Esophagus muscularis mucosa (tissue), 4 donors: ENCODE measurements around the gene ITPRID1. TPM values are rescaled to one million over a fixed set of nuclear protein-coding genes. Genes with fewer than 3 reads are reported as not detected.

ENCODE experiments used
- DNase-seq: peaks from one replicate; pipeline ENCODE4 v3.0.0-alpha.2; 2017; ENCODE audit errors: extremely low spot score
- H3K27ac ChIP-seq, 4 donors: fragments of 200-600 bp; sonication (generic); replicated peaks in 1 of 4; 1 replicate in 3 of 4; 2 replicates in 1 of 4; pipeline ENCODE4 v1.5.1; 2016 to 2019; ENCODE audit warnings: mild to moderate bottlenecking in 1 of 4
- H3K27me3 ChIP-seq, 4 donors: fragments of 200-600 bp; sonication (generic); one replicate each; pipeline versions ENCODE4 v1.5.1 to v1.6.0; 2016 to 2019
- H3K36me3 ChIP-seq, 4 donors: fragments of 200-600 bp; sonication (generic); one replicate each; pipeline ENCODE4 v1.5.1; 2016 to 2019
- H3K4me1 ChIP-seq, 4 donors: fragments of 200-600 bp; sonication (generic); one replicate each; pipeline ENCODE4 v1.5.1; 2016 to 2019
- H3K4me3 ChIP-seq, 4 donors: fragments of 200-600 bp; sonication (generic); 1 replicate in 2 of 4; 2 replicates in 2 of 4; pipeline ENCODE4 v1.5.1; 2016 to 2019; ENCODE audit warnings: mild to moderate bottlenecking in 4 of 4, moderate library complexity in 1 of 4
- H3K9me3 ChIP-seq, 4 donors: fragments of 200-600 bp; sonication (generic); 1 replicate in 3 of 4; 2 replicates in 1 of 4; pipeline ENCODE4 v1.5.1; 2016 to 2019
- EP300 ChIP-seq: sonication (generic); formaldehyde crosslinking; IDR thresholded peaks from one replicate; pipeline ENCODE4 v1.6.1; 2017; ENCODE audit warnings: antibody characterized with exemption
- POLR2A ChIP-seq: fragments of 450-650 bp; IDR thresholded peaks from one replicate; pipeline ENCODE4 v1.6.1; 2017; ENCODE audit warnings: antibody characterized with exemption, moderate library complexity, mild to moderate bottlenecking, low read depth
- POLR2AphosphoS5 ChIP-seq, 2 donors: sonication (generic); formaldehyde crosslinking; IDR thresholded peaks; one replicate each; pipeline ENCODE4 v1.6.1; 2017; ENCODE audit warnings: antibody characterized with exemption in 2 of 2
- WGBS: methylation state at CpG from one replicate; pipeline ENCODE4 v1.1.5; 2018; 5-methylcytosine and 5-hydroxymethylcytosine counted together
- intact Hi-C: fragments of 100-400 bp; cut with DNase I; formaldehyde crosslinking; loops from one replicate; pipeline ENCODE4 v1.15.1; 2023
- total RNA-seq, 4 donors: library from RNA; depleted of rRNA; stranded (reverse); fragments of >200 nt; gene quantifications; one replicate each; pipeline versions ENCODE4 v1.1.0 to v1.2.1, GENCODE V29; 2016
- TF ChIP-seq, protein P1 (sequence below), 3 experiments: fragments of 200-600 bp in 2 of 3; fragments of 450-650 bp in 1 of 3; sonication (generic) in 2 of 3; IDR thresholded peaks; one replicate each; pipeline ENCODE4 v1.5.1; 2017 to 2019; ENCODE audit warnings: antibody characterized with exemption in 3 of 3, mild to moderate bottlenecking in 2 of 3, moderate library complexity in 1 of 3

ITPRID1 gene
- total RNA-seq, 4 donors from 2014 or later = not detected

DNA sequence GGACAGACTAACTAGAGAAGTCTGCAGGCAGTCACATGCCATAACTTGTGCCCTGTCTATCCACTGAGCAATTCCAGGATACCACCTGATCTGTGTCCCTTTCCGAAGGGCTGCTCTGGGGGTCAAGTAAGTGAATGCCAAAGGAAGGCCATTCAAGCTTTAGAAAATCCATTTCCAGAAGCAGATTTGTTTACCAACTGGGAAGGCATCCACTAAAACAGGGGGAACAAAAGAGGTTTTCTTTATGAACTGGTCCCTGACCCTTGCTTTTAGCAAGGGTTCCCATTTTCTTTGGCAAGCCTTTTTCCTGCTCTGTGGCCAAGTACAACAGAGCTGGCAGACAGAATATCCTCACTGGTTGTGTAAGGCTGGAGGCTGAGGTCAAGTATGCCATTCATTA lies 36.5 kb downstream of the ITPRID1 start:
- WGBS = 83% methylated on average over 1 of the region's 1 CpG
- Histone ChIP-seq H3K4me1 (no peaks in the 10 kb centered on the region), H3K36me3 (no peaks in the 10 kb centered on the region), H3K27ac (no peak overlapping the region), H3K27me3 (no peaks in the 10 kb centered on the region), H3K9me3 (no peaks in the 10 kb centered on the region), H3K4me3 (no peak overlapping the region)
- no peak for DNase-seq
- intact Hi-C loops = no loop called here
- TF ChIP-seq POLR2A (no peak), POLR2AphosphoS5 (IDR thresholded peaks at IDR 0.05) (no peak), EP300 (no peak)
- TF ChIP-seq, protein P1, sequence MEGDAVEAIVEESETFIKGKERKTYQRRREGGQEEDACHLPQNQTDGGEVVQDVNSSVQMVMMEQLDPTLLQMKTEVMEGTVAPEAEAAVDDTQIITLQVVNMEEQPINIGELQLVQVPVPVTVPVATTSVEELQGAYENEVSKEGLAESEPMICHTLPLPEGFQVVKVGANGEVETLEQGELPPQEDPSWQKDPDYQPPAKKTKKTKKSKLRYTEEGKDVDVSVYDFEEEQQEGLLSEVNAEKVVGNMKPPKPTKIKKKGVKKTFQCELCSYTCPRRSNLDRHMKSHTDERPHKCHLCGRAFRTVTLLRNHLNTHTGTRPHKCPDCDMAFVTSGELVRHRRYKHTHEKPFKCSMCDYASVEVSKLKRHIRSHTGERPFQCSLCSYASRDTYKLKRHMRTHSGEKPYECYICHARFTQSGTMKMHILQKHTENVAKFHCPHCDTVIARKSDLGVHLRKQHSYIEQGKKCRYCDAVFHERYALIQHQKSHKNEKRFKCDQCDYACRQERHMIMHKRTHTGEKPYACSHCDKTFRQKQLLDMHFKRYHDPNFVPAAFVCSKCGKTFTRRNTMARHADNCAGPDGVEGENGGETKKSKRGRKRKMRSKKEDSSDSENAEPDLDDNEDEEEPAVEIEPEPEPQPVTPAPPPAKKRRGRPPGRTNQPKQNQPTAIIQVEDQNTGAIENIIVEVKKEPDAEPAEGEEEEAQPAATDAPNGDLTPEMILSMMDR (IDR thresholded peaks at IDR 0.05) = no peak

DNA sequence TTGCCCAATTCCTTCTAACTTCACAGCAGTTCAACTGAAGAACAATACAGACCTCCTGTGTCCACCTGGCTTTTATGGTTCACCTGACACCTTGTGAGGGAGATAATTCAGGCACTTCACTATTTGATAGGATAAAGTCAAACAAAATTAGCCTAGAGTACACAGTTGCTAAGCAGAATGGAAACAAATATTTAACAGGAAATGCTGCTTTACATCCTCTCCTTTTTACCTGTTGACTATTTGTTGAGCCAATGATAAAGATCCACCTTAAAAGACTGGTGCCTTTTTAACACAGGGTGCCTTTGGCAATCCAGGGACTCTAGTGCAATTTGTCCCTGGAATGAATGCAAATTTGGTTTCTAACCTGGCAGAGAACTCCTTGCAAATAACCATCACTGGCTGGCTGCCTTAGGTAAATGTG lies 39.8 kb downstream of the ITPRID1 start:
- H3K36me3 ChIP-seq = no peaks in the 10 kb centered on the region
- intact Hi-C loops = no loop called here

DNA sequence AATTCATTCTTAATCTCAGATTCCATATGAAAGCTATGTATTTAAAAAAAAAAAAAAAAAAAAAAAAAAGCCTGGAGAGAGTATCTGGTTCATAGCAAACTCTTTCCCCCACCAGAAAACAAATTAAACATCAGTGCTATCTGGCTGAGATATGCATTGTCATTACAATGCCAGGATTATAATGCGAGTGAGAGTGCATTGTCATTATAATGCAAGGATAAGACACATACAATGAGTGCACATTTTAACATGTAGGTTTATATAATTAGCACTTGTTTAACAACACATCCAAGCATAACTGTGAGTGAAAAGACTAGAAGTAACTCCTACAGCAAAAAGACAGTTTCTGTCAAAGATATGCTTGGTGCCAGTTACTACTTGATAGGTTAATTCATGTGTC lies 48.1 kb downstream of the ITPRID1 start:
- no peaks in the 10 kb centered on the region for H3K36me3 ChIP-seq
- H3K27me3 ChIP-seq = no peaks in the 10 kb centered on the region
- WGBS = 80% methylated on average over 1 of the region's 1 CpG
- intact Hi-C loops = no loop called here
- DNase-seq = no peak
- H3K27ac ChIP-seq = no peak overlapping the region
- no peaks in the 10 kb centered on the region for H3K9me3 ChIP-seq
- H3K4me3 ChIP-seq = no peak overlapping the region
- TF ChIP-seq EP300 = no peak
- TF ChIP-seq, protein P1 (IDR thresholded peaks at IDR 0.05) = no peak
- no peak for TF ChIP-seq POLR2AphosphoS5 (IDR thresholded peaks at IDR 0.05)
- no peaks in the 10 kb centered on the region for H3K4me1 ChIP-seq

More for the DNA sequence above, 39.8 kb downstream of the ITPRID1 start:
- Histone ChIP-seq H3K9me3 (no peaks in the 10 kb centered on the region), H3K4me1 (no peaks in the 10 kb centered on the region), H3K27me3 (no peaks in the 10 kb centered on the region), H3K27ac (no peak overlapping the region), H3K4me3 (no peak overlapping the region)
- TF ChIP-seq POLR2AphosphoS5 (IDR thresholded peaks at IDR 0.05) (no peak), POLR2A (no peak), EP300 (no peak)
- TF ChIP-seq, protein P1 (IDR thresholded peaks at IDR 0.05) = no peak
- DNase-seq = no peak

DNA sequence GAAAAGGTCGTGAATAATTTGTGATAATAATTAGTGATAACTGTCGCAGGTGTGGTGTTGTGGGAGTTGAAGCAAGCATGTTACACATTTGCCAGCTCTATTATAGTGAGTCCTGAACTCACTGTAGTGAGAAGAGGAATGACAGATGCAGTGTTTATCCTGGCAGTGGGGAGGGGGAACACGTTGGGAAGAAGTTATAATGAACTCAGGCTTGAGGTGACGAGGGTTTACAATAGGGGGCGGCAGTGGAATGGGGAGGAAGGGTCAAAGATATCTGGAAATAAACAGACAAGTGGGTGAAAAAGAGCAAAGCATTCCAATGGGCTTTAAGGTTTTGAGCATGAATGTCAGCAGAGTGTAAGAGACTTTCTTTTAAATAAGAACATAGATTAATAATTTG lies 49.6 kb downstream of the ITPRID1 start:
- Histone ChIP-seq H3K4me1 (no peaks in the 10 kb centered on the region), H3K27me3 (no peaks in the 10 kb centered on the region), H3K27ac (no peak overlapping the region), H3K36me3 (no peaks in the 10 kb centered on the region), H3K4me3 (no peak overlapping the region), H3K9me3 (no peaks in the 10 kb centered on the region)
- WGBS = 37% methylated on average over 5 of the region's 5 CpGs
- TF ChIP-seq, protein P1 (IDR thresholded peaks at IDR 0.05) = no peak
- TF ChIP-seq POLR2AphosphoS5 (IDR thresholded peaks at IDR 0.05) = no peak
- no peak for TF ChIP-seq EP300
- TF ChIP-seq POLR2A = no peak
- intact Hi-C loops = no loop called here
- DNase-seq = no peak

DNA sequence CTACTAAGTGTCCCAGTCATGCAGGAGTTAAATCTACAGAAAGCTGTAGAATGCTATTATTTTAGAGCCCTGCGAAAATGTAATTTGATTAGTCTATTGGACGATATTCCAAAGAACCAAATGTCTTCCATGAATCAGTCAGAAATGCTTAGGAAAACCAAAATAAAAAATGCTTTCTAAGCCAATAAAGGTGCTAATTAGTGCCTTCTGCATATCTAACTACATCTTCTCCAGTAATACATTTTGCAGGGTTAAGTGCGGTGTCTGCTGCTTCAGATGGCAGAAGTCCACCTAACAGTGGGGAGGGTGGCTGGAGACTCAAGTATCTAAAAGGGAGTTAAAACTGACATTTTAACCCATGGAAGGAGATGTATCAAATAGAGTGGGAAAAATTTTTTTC lies 50.1 kb downstream of the ITPRID1 start:
- Histone ChIP-seq H3K27ac (no peak overlapping the region), H3K36me3 (no peaks in the 10 kb centered on the region), H3K4me3 (no peak overlapping the region), H3K4me1 (no peaks in the 10 kb centered on the region), H3K27me3 (no peaks in the 10 kb centered on the region), H3K9me3 (no peaks in the 10 kb centered on the region)
- intact Hi-C loops = no loop called here
- WGBS = 47% methylated on average over 3 of the region's 3 CpGs
- TF ChIP-seq, protein P1 (IDR thresholded peaks at IDR 0.05) = no peak
- TF ChIP-seq EP300 = no peak
- TF ChIP-seq POLR2A = no peak
- no peak for DNase-seq
